Measurements from ENCODE around the gene MYLK. TPM values are rescaled to one million over a fixed set of nuclear protein-coding genes. Genes with fewer than 3 reads are reported as not detected.

The MYLK gene
- polyA plus RNA-seq, 1 donor (not counting 4 experiments of a cell fraction or from before 2014, with no cell fraction given), result 7.8 TPM

DNA sequence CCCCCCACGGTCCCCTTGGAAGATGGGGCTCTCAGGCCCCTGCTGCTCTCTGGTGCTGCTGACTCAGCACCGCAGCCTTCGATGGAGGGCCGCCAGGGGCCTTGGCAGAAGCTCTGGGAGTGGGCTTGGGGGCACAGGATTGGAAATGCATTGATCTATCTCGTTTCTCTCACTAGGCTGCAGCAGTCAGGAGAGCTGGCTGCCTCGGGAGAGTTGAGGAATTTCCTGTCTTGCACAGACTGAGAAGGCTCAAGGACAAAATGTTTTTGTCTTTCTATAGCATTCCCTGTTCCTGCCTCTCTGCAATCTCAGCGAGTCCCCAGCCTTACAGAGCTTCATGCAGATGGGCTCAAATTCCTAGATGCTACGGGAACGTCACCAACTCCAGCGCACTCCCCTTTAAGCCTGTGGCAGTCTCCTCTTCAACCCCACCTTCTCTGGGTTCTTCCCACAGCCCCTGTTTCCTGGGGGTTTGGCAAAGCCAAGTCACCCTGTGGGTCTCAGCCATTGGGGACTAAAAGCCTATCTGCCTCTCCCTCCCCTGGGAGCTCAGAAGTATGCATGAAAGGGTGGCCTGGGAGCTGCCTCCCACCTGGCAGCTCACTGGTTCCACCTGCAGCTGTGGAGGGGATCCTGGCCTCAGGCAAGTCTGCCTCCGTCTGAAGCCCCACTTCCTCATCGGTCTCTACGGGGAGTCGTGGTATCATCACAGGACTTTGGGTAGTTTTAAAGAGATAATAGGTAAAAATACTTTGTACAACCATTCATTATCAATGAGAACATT is 171.9 kb downstream of the MYLK start:
- no peak for FAIRE-seq

DNA sequence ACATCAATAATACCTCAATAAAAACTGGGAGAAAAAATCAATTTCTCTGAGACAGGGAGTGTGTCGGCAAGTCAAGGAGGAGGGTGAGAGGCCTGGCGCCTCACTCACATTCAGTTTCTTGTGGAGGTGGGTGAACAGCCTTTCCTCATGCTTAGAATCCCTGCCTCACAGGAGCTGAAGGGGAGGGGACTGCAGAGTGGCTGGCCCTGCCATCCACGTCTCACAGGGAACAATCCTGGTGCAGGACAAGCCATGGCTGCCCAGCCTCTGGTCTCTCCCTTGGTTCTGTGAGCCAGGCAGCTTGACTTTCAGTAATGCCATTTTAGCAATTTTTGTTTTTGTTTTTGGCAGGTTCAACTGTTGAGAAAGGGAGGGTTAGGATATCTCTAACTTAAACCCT is 172.8 kb downstream of the MYLK start:
- Histone ChIP-seq H3K27ac (ENCODE audit: control insufficient read depth, insufficient read depth, low read length) (no peak overlapping the region), H3K4me3 (ENCODE audit: control insufficient read depth in 2 of 3, extremely low read depth in 1 of 3, insufficient read depth in 2 of 3, low read depth in 1 of 3, low read length in 3 of 3) (no peak overlapping the region), H3K79me2 (ENCODE audit: control insufficient read depth, insufficient read depth, low read length) (no peaks in the 10 kb centered on the region), H3K4me1 (ENCODE audit: control insufficient read depth, extremely low read depth, insufficient read depth, low read length) (no peaks in the 10 kb centered on the region), H3K9me1 (ENCODE audit: control insufficient read depth, extremely low read depth, insufficient read depth, low read length) (no peaks in the 10 kb centered on the region), H3K36me3 (ENCODE audit: control insufficient read depth in 2 of 2, extremely low read depth in 1 of 2, insufficient read depth in 2 of 2, low read length in 2 of 2) (no peaks in the 10 kb centered on the region), H4K20me1 (ENCODE audit: control insufficient read depth, extremely low read depth, insufficient read depth, low read length) (no peaks in the 10 kb centered on the region), H2AFZ (ENCODE audit: control insufficient read depth, low read length) (no peak overlapping the region), H3K4me2 (ENCODE audit: control insufficient read depth, extremely low read depth, insufficient read depth, low read depth, low read length) (no peak overlapping the region), H3K27me3 (ENCODE audit: control insufficient read depth, extremely low read depth, insufficient read depth, low read length) (peaks cover 5% of the 10 kb centered on the region), H3K9me3 (ENCODE audit: control insufficient read depth, low read depth, low read length) (no peaks in the 10 kb centered on the region), H3K9ac (ENCODE audit: control insufficient read depth, extremely low read depth, insufficient read depth, low read length) (no peak overlapping the region)
- TF ChIP-seq EZH2 (IDR thresholded peaks at IDR 0.05; ENCODE audit: low read length), result no peak
- TF ChIP-seq, protein P1, sequence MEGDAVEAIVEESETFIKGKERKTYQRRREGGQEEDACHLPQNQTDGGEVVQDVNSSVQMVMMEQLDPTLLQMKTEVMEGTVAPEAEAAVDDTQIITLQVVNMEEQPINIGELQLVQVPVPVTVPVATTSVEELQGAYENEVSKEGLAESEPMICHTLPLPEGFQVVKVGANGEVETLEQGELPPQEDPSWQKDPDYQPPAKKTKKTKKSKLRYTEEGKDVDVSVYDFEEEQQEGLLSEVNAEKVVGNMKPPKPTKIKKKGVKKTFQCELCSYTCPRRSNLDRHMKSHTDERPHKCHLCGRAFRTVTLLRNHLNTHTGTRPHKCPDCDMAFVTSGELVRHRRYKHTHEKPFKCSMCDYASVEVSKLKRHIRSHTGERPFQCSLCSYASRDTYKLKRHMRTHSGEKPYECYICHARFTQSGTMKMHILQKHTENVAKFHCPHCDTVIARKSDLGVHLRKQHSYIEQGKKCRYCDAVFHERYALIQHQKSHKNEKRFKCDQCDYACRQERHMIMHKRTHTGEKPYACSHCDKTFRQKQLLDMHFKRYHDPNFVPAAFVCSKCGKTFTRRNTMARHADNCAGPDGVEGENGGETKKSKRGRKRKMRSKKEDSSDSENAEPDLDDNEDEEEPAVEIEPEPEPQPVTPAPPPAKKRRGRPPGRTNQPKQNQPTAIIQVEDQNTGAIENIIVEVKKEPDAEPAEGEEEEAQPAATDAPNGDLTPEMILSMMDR (optimal IDR thresholded peaks at IDR 0.05 in 1 of 3, IDR thresholded peaks at IDR 0.05 in 1 of 3, conservative IDR thresholded peaks at IDR 0.05 in 1 of 3; ENCODE audit: extremely low read depth in 1 of 3, insufficient read depth in 2 of 3, low read length in 3 of 3), result no peak
- dilution Hi-C loops (cut with MboI; ENCODE audit: extremely low pct_ligation_motif_present, low sequenced_read_pairs), result no loop called here
- FAIRE-seq (no peak), DNase-seq (ENCODE audit: low read depth, low spot score) (no peak)

More for the DNA sequence above, 171.9 kb downstream of the MYLK start:
- Histone ChIP-seq H3K79me2 (ENCODE audit: control insufficient read depth, insufficient read depth, low read length) (no peaks in the 10 kb centered on the region), H2AFZ (ENCODE audit: control insufficient read depth, low read length) (no peak overlapping the region), H3K4me2 (ENCODE audit: control insufficient read depth, extremely low read depth, insufficient read depth, low read depth, low read length) (no peak overlapping the region), H3K27ac (ENCODE audit: control insufficient read depth, insufficient read depth, low read length) (no peak overlapping the region), H3K9me1 (ENCODE audit: control insufficient read depth, extremely low read depth, insufficient read depth, low read length) (no peaks in the 10 kb centered on the region), H3K9me3 (ENCODE audit: control insufficient read depth, low read depth, low read length) (no peaks in the 10 kb centered on the region), H3K4me3 (ENCODE audit: control insufficient read depth in 2 of 3, extremely low read depth in 1 of 3, insufficient read depth in 2 of 3, low read depth in 1 of 3, low read length in 3 of 3) (no peak overlapping the region), H3K36me3 (ENCODE audit: control insufficient read depth in 2 of 2, extremely low read depth in 1 of 2, insufficient read depth in 2 of 2, low read length in 2 of 2) (no peaks in the 10 kb centered on the region), H3K27me3 (ENCODE audit: control insufficient read depth, extremely low read depth, insufficient read depth, low read length) (peaks cover 5% of the 10 kb centered on the region), H4K20me1 (ENCODE audit: control insufficient read depth, extremely low read depth, insufficient read depth, low read length) (no peaks in the 10 kb centered on the region), H3K9ac (ENCODE audit: control insufficient read depth, extremely low read depth, insufficient read depth, low read length) (no peak overlapping the region), H3K4me1 (ENCODE audit: control insufficient read depth, extremely low read depth, insufficient read depth, low read length) (no peaks in the 10 kb centered on the region)
- TF ChIP-seq, protein P1 (optimal IDR thresholded peaks at IDR 0.05 in 1 of 3, IDR thresholded peaks at IDR 0.05 in 1 of 3, conservative IDR thresholded peaks at IDR 0.05 in 1 of 3; ENCODE audit: extremely low read depth in 1 of 3, insufficient read depth in 2 of 3, low read length in 3 of 3), result no peak
- TF ChIP-seq EZH2 (IDR thresholded peaks at IDR 0.05; ENCODE audit: low read length), result no peak
- dilution Hi-C loops (cut with MboI; ENCODE audit: extremely low pct_ligation_motif_present, low sequenced_read_pairs), result no loop called here
- DNase-seq (ENCODE audit: low read depth, low spot score), result no peak

All from keratinocyte (primary cell).